DOHH2 (cell line): ENCODE results near the gene DUS3L.

Experiments used
- CTCF ChIP-seq: fragments of 200-600 bp; sonication (generic); IDR thresholded peaks from one replicate; pipeline ENCODE4 v1.5.1; 2014; ENCODE audit warnings: antibody characterized with exemption, mild to moderate bottlenecking, low read depth, low read length; ENCODE audit not compliant: poor library complexity, severe bottlenecking
- EZH2phosphoT487 ChIP-seq: fragments of 200-600 bp; sonication (generic); IDR thresholded peaks from 2 replicates; pipeline ENCODE4 v1.6.1; 2017; ENCODE audit warnings: borderline replicate concordance, mild to moderate bottlenecking, antibody characterized with exemption, low read length, moderate library complexity, mixed read lengths

- TF ChIP-seq CTCF (no peak), EZH2phosphoT487 (no peak)
Observed at GRCh38 chr19:5838353-5839064, 47.5 kb upstream of the DUS3L start.
